HG03565 (cell line): Measurements from ENCODE around the gene DYNLT5.

ENCODE experiments used
- ATAC-seq: cut with Tn5 transposase; IDR thresholded peaks from one replicate; pipeline ENCODE4 v1.9.1; 2021; ENCODE audit warnings: mild to moderate bottlenecking, moderate library complexity; ENCODE audit not compliant: unreplicated experiment

Gene DYNLT5

GRCh38 chr1:66747501-66747900, 4.8 kb upstream of the DYNLT5 start:
- no peak for ATAC-seq

- ATAC-seq: no peak
Observed at GRCh38 chr1:66750577-66750976, 1.7 kb upstream of the DYNLT5 start.

DNA sequence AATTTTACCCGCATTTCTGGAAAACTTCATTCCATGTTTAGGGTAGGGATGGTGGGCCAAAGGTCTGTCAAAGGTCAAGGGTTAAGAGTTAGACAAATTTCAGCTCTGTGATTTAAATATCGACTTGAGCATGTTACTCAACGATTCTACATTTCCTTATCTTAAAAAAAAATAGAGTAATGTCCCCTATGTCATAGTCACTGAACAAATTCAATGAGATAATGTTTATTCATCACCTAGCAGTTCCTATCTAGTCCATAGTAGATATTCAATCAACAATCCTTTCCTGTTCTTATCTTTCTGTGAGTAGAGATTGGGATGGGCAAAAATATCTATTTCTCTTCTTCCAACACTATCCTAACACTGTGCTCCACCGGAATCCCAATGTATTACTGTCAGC, 1.1 kb upstream of the DYNLT5 start:
- ATAC-seq: no peak

GRCh38 chr1:66752671-66753371, 562 bp downstream of the DYNLT5 start:
- ATAC-seq: no peak

DNA sequence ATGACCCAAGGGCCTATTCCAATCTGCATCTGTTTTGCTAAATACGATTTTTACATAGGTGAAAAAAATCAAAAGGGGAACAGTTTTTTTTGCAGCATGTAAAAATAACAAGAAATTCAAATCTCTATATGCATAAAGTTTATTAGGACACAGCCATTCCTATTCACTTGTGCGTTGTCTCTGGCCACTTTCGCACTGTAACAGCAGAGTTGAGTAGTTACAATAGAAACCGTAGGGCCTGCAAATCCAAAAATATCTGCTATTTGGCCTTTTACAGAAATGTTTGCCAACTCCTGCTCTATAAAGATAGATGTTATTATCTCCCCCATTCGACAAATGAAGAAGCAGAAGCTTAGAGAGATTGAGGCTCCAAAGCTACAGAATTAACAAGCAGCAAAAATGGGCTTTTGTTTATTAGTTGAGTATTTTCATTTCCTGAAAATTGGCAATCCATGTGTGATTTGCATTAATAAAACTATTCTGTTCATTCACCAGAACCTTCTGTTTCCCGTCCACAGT, 5.5 kb downstream of the DYNLT5 start:
- ATAC-seq: no peak

DNA sequence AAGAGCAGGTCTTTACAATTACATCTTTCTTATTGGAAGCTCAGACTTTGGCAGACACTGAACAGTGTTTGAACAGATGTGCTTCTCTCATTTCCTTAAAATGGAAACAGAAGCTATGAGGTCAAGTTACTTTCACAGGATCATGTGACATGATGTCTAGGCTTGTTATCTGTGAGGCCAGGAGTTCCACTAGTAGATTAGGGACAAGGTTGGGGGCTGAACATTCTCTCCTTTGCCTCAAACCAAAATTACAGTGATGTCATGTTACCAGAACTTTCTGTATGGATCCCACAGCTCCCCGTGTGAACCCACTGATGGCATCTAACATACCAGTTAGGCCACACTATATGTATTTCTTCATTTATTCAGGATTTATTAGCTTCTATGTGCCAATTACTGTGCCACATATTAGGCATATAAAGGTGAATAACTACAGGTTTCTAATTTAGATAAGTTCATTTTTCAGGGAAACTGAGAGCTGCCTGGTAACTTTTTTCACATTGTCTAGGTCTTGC, 6.0 kb downstream of the DYNLT5 start:
- peak; percentile 100 for ATAC-seq

- no peak for ATAC-seq
Observed at GRCh38 chr1:66760506-66760905, 8.2 kb downstream of the DYNLT5 start.

DNA sequence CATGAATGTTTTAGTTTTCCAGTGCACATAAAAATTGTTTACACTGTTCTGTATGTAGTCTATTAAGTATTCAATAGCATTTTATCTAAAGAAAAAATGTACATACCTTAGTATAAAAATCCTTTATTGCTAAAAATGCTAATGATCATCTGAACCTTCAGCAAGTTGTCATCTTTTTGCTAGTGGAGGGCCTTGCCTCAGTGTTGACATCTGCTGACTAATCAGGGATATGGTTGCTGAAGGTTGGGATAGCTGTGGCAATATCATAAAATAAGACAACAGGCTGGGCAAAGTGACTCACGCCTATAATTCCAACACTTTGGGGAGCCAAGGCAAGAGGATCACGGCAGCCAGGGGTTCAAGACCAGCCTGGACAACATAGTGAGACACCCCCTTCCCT, 9.0 kb downstream of the DYNLT5 start:
- no peak for ATAC-seq

GRCh38 chr1:66764994-66765578, 12.8 kb downstream of the DYNLT5 start:
- peak; percentile 66 for ATAC-seq

GRCh38 chr1:66767626-66768025, 15.4 kb downstream of the DYNLT5 start:
- ATAC-seq: no peak

DNA sequence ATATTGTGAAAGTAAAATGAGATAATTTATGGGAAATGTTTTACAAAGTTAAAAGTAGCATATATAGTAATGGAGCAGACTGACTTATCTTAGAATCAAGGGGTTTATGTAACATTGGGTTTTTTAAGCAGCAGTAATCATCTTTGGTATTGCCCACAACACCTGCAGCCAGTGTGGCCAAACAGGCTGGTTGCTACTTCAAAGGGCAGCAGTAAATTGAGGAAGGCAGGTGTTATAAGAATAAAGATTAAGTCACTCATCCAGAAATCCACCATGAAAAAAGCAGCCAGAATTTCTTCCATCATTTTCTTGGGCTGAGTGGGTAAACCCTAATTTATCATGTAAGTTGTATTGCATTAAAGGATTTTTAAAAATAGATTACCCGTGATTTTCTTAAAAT, 16.7 kb downstream of the DYNLT5 start:
- ATAC-seq: no peak

DNA sequence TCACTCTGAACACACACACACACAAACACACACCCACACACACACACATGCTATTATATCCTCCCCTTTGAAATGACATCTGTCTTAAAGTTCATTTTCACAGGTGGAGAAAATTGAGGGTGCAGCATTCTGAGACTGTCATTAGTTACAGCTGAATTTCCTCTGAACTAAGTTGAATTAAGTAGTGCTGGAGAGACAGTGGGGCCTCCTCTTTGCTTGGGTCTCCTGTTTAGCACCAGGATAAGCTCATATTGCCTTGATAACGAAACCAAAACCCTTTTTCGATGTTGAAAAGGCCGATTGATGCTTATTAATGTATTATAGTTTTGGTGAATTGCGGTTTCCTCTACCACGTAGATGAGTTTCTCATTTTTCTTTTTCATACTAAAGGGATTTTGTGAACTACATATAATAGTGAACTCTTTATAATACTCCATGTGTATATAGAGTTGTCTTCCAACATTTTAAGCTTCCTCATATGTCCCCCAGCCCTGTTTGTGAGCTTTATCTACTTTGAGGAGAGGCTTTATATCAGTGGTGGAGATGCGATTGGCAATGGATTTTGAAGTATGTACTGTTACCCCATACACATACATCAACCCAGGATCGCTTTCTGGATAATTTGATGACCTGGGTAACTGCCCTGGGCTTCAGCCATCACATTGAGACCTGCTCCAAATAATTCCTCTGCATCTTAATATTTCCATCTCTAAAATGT, 17.4 kb downstream of the DYNLT5 start:
- ATAC-seq: no peak

- no peak for ATAC-seq
Observed at GRCh38 chr1:66770240-66770639, 18.0 kb downstream of the DYNLT5 start.

- ATAC-seq: no peak
Observed at GRCh38 chr1:66770694-66771093, 18.4 kb downstream of the DYNLT5 start.

- no peak for ATAC-seq
Observed at GRCh38 chr1:66773227-66773626, 21.0 kb downstream of the DYNLT5 start.

- ATAC-seq: no peak
Observed at GRCh38 chr1:66774438-66774837, 22.2 kb downstream of the DYNLT5 start.

DNA sequence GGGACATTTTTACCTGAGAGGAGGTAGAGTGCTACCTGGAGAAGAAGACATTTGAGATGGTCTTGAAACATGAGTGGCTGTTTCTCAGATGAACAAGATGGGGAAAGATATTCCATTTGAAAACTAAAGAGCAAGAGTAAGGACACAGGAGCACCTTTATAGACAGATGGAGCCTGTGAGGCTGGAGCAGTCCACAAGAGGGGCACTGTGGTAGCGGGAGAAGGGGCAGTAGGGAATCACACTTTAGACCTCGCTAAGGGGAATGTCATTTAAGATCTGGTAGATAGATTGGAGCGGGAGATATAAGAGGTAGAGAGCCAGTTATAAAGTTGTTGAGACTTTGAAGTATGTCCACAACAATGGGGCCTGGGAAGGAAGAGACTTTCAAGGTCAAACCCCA, 23.4 kb downstream of the DYNLT5 start:
- no peak for ATAC-seq

DNA sequence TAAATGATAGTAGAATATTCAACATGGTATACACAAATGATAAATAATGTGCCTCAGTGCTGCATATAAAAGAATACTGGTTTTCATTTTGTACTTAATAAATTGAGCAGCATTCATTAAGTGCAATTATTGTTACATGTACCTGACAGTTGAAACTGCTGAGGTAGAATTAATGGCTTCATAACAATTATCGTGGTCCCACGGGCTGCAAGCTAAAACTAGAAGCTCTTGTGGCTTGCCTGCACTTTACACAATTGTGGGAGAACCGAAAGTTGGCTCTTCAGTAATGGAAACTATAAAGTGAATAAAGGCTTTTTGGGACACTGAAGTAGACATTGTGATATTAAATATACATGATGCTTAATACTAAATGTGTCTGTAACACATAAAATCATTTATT, 25.6 kb downstream of the DYNLT5 start:
- ATAC-seq: no peak

GRCh38 chr1:66778266-66778665, 26.0 kb downstream of the DYNLT5 start:
- ATAC-seq: no peak

- no peak for ATAC-seq
Observed at GRCh38 chr1:66778969-66779368, 26.7 kb downstream of the DYNLT5 start.

DNA sequence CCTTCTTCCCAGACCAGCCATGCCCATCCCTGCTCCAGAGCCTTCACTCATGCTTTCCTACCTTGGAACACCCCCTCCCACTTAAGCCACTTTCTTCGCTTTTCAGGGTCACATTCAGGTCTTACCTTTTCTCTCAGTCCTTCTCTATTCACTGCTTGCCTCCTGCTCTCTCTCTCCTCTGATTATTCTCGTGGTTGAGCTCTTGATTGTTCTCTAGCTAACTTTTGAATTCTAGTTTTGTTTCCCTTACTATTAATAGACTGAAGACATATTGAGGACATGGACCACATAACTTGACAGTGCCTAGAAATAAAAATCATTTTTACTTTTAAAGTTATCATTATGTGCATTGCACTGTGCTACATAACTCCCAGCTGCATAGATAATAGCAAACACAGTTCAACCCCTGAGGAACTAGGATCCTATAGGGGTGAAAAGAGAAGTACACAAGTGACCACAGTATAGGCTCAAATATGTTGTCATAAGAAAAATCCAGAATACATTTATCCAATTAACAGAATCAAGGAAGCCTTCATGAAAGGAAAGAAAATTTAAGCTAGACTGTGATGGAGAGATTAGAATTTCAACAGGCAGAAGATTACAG, 27.3 kb downstream of the DYNLT5 start:
- no peak for ATAC-seq
